Measurements from ENCODE around the gene SRSF7. TPM values are rescaled to one million over a fixed set of nuclear protein-coding genes. Genes with fewer than 3 reads are reported as not detected.

SRSF7 gene
- total RNA-seq, 1 donor from 2014 or later = 45.9 TPM

Other genes starting within 250 kb of the SRSF7 start
- gene HNRNPLL, start 148.4 kb downstream of the SRSF7 start, total RNA-seq = 28.3 TPM
- 14.7 TPM for gene GALM, start 85.2 kb downstream of the SRSF7 start, total RNA-seq
- 4.9 TPM for gene GEMIN6, start 26.8 kb upstream of the SRSF7 start, total RNA-seq
- gene DHX57, start 124.6 kb upstream of the SRSF7 start, total RNA-seq = 12.6 TPM
- 20.2 TPM for gene MORN2, start 124.6 kb upstream of the SRSF7 start, total RNA-seq
- gene ARHGEF33, start 138.5 kb upstream of the SRSF7 start, total RNA-seq = 0.32 TPM